DMS153 (cell line): ENCODE data around the gene AGAP1.
"Not testable (repeated sequence)": the region's sequence is repeated elsewhere in the genome, so short reads cannot be mapped to it uniquely, and the experiment has no call there.

ENCODE experiments used
- DNase-seq: peaks from one replicate; lab custom pipeline; 2025; lab: John Stamatoyannopoulos, UW

Gene AGAP1

DNA sequence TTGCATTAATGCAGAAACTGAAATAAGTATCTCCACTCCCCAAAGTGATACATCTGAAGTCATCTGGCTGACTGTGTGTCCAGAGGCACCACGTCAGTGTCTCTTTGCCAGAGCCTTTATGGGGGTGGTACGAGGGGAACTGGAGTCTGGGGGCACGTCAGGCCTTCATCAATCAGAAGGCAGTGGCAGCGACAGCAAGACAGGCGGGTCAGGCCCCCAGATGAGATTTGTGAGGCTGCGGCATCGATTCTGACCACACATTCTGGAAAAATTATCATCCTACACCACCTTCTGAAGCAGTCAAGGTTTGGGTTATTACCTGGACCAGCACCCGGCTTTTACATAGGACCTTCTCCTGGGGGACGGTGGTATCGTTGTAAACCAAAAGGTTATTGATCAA is 450.7 kb downstream of the AGAP1 start:
- DNase-seq: no peak

DNA sequence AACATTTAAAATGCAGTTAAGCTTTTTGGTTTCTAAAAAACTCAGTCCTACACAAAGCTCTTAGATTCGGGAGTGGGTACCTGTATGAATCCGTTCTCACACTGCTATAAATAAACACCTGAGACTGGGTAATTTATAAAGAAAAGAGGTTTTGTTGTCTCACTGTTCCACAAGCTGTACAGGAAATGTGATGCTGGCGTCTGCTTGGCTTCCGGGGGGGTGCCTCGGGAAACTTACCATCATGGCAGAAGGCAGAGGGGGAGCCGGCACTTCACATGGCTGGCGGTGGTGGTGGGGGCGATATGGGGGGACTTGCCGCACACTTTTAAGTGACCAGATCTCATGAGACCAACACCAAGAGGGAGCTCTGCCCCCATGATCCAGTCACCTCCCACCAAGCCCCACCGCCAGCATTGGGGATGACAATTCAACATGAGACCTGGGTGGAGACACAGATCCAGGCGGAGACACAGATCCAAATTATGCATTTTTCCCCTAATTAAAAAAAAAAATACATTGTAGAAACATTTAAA is 451.8 kb downstream of the AGAP1 start:
- DNase-seq: no peak

DNA sequence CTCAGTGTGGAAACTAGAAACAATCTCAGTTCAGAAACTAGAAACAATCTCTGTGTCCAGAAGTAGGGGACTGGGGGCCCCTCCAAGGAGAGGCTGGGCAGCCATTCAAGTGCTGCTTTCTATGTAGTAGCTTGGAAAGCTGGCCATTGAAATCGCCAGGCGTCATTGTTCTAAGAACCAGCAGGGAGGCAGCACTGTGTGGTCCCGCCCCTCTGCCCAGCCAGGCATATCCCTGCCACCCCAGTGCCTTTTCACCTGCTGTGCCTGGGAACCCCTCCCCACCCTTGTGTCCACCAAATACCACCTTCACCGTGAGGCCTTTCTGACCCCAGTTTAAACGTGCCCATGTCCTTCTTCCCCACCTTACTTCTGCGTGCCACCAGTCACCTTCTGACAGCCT is 452.7 kb downstream of the AGAP1 start:
- DNase-seq: no peak

DNA sequence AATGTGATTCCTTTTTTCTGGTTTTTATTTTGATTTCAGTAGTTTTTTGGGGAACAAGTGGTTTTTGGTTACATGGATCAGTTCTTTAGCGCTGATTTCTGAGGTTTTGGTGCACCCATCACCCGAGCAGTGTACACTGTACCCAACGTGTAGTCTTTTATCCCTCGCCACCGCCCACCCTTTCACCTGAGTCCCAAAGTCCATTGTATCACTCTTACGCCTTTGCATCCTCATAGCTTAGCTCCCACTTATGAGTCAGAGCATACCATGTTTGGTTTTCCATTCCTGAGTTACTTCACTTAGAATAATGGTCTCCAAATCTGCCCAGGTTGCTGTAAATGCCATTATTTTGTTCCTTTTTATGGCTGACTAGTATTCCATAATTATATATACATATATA is 453.2 kb downstream of the AGAP1 start:
- not testable (repeated sequence) for DNase-seq

DNA sequence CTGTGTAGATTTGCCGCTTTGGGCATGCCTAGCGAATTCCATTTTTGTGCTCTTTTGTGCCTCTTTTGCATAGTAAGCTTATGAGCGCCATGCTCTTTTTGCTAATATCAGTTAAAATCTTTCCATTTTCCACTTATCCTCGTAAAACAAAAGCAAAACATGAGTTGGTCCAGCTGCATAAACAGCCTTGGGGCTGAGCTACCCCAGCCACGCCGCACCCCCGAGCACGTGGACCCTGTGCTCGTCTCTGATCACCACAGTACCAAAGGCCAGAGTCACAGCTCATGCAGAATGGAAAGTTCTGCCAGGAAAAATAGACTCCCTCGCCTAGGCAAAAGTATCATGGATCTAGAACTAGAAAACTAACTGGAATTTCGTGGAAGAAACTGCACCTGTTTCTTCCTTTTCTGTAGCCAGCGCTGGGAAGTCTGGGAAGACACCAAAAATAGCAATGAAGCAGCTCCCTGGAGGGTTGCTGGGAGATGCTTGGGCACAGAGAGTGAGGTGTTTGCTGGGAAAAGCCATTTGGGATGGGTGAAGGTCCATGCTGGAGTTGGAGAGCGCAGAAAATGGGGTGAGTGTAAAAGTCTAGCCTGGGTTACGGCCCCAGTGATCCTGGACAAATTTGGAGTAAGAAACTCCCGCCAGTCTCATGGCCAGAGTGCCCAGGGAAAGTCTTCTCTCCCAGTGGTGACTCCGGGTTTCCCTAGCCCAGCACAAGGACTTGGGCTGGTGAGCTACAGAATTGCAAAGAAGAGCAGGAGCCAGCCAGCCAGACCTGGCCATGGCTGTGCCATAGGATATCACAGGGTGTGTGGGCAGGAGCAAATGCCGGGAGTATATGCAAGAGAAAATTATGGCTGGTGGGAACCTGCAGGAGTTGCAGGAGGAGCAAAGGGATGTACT is 456.0 kb downstream of the AGAP1 start:
- no peak for DNase-seq

DNA sequence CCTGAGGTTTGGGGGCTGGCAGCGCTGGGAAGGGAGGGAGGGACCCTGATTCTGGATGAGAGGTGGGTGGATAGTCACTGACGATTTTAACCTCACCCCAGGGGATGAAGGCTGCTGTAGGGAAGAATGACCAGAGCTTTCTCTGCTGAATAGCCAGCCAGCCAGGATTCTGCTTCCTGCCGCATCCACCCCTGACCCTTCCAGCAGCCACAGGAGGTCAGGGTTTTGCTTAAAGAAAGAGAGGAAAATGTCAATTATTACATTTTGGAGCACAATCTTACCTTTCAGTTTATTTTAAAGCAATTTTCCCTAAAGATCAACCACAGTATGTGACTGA is 456.6 kb downstream of the AGAP1 start:
- no peak for DNase-seq

DNA sequence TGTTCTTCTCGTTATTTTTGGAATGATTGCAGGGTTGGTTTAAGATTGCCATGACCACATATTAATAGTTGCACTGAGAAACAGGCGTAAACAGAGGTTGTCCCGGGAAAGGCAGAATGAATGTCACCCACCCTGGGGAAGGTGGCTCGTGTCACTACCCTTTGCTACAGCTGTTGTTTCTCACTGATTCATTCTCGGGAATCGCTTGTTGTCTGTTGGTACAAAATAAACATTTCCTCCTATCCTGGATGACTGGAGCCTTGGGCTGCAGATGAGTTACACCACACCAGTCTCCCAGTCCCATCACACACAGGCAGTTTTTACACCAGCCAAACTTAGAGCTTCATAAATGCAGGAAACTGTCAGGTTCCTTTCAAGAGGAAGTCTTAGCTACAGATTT is 457.6 kb downstream of the AGAP1 start:
- DNase-seq: no peak

DNA sequence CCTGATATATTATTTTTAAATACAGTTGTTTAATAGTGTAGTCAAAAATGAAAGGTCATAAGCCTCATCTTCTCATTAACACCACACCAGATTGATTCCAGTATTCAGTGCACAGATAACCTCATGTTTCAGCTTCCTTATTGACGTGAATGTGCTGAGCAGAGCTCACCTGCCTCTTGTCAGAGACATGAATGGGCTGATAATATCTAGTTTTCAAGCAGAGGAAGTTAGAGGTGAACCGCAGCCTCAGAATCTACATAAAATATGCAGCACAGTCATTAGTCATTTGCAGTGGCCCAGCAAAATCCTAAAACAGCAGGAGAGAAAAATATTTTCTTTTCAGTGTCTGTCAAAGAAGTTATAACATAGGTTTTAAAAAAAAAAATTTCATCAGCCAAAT is 458.1 kb downstream of the AGAP1 start:
- no peak for DNase-seq

DNA sequence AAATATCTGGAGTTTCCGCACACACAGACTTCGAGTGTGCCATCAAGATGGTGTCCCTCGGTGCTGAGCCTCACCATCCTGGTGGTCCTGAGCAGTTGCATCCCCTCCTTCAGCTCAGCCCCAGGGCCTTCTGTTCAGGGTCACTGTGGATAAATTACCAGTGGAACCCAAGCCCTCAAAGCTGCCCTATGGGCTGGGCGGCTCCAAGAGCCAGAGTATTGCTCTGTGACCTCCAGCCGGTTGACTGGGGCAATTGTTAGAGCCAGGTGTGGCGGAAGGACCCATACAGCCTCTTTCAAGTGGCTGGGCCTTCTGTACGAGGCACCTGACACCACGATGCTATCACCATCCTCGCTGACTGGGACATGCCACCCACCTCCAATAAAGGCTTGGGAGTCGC is 458.9 kb downstream of the AGAP1 start:
- DNase-seq: no peak

DNA sequence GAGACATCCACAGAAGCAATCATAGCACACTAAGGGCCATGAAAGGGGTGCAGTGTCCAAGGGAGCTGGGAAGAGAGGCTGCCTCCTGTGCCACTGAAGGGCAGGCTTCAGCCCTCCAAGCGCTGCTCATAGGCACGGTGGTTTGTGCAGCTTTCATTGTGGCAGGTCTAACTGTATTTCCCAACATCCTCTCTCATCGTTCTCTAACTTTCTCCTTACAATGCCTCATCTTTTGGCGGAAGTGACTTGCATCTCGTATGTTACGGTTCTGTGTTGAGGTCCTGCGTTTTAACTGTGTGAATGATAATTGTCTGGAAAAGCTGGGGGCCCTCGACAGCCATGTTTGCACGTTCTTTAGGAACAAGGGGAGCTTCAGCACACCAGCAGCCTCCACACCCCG is 460.4 kb downstream of the AGAP1 start:
- no peak for DNase-seq

DNA sequence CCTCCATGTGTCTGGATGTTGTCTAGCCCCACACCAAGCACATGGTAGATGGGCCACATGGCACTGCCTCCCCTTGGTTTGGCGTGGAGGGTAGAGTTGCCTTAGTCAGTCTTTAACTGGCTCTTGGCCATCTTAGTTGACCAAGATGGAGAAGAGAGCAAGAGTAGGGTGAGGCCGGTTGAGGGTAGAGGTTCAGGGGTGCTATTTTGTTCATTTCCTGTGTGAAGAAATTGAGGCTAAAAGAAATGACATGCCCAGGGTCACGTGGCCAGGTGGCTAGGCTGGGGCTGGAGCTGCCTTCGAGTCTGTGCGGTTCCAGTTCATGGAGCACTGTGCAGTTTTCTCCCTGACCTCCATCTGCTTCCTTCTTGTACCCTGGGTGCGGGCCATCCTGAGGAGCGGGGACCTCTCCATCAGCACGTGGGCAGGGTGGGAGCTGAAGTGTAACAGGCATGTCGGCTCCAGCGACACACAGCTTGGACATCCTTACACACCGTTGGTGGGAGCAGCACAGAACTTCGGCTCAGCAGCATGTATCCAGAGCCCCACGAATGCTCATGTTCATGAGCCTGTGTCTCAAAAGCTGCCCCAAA is 461.1 kb downstream of the AGAP1 start:
- no peak for DNase-seq

DNA sequence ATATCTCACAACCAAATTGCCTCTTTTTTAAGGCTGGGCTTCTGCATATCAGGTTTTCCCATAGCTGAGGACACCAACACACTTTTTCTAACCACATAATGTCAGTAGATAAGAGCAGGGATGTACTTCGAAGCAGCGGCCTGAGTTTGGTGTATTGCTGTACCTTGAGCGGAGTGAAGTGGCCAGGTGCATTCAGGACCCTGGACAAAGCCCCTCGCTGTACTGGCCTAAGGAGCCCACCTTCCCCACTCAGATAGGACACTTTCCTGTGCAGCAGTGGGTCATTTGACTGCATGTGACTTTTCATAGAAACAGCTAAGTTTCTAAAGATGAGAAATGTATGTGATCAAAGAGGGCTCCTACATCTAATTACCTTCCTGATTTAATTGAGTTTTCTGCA is 461.8 kb downstream of the AGAP1 start:
- DNase-seq: no peak

DNA sequence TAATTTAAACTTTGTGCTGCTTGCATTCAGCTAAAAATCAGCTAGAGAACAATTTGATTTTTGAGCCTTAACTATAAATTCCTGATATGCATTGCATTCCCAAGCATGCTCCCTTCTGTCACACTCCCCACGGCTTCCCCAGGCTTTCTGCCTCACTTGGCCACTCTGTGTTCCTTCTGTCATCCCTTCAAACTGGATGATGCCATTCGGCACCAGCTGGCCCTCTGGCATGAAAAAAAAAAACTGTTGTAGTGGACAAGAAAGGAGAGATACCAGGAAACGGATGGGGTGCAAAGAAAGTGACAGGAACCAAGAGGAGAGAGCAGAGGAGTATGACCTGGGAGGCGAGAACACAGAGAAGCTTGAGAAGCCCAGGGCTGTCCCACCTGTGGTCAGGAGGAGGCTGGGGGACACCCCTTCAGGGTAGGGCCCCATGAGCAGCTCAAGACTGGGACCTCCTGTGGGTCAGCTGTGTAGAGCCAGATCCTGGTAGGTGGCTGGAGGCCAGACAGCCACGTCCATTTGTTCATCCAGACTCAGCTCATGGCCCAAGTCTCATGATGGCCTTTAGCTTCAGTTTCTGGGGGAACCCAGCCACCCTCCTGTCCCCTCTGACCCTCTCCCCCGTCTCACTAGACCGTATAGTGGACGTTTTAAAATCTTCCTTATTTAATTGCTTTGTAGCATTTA is 462.6 kb downstream of the AGAP1 start:
- no peak for DNase-seq

DNA sequence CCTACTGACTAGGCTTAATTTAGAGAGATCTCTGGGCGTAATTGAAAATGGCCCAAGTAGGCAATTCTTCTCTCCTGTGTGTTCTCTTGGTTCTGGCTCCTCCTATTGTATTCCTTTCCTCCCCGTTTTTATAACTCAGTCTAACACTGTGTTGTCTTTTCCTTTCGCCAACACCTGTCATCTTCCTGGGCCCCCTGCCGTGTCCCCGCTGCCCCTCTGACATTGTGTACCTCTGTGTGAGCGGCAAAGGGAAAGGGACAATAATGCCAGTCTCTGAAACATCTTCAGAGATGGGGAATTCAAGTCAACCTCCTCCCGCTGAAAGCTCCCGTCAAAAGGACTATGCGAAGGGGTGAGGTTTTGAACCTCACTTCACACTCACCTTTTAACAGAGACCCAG is 463.4 kb downstream of the AGAP1 start:
- DNase-seq: no peak

DNA sequence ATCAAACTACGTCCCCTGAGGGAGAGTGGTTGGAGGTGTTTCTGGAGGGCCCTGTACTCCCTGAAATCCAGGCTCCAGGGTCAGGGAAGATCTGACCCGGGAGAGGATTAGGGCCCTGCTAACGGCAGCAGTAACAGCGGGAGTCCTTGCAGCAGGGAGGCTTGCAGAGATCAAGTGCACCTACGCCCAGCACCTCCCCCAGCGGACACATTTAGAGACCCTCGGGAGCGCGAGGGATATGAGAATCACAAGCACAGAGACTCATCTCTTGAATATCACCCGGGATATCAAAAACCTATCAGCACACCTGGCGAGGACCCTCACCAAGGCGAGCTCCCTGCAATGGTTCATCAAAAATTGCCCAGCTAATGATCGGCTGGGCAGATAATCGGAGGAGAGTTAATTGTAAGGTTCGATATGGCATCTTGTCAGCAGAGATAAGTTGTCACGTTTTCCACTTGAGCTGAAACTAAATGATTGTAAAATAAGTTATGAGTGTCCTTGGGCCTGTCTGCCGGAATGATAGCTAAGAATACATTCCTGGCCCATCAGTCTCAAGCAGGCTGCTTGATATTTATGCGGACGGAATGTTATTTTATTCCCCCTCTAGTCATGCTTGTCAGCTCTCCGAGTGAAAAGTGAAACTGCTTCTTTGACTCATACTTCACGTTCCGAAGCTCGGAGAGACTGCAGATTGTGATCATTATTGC is 464.5 kb downstream of the AGAP1 start:
- DNase-seq: no peak

DNA sequence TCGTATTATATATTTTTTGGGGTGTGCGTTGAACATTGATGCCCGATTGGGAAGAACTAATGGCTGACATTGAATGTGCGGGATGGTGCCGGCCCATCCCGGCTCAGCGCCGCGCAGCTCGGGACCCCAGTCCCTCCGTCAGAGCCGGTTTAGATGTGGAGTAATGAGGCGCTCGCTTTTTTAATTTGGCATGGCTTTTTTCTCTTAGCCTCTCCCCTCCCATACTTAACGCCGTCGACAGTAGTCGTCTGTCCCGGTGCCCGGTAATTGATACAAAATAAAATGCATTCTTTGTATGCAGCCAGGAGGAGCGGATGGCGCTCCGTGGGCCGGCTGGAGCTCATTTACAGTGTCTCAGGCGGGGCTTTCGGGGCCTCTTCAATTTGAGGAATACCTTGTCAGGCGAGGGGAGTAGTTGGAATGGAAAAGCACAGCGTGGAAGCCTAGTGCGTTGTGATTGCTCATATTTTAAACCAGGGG is 465.1 kb downstream of the AGAP1 start:
- DNase-seq: no peak

DNA sequence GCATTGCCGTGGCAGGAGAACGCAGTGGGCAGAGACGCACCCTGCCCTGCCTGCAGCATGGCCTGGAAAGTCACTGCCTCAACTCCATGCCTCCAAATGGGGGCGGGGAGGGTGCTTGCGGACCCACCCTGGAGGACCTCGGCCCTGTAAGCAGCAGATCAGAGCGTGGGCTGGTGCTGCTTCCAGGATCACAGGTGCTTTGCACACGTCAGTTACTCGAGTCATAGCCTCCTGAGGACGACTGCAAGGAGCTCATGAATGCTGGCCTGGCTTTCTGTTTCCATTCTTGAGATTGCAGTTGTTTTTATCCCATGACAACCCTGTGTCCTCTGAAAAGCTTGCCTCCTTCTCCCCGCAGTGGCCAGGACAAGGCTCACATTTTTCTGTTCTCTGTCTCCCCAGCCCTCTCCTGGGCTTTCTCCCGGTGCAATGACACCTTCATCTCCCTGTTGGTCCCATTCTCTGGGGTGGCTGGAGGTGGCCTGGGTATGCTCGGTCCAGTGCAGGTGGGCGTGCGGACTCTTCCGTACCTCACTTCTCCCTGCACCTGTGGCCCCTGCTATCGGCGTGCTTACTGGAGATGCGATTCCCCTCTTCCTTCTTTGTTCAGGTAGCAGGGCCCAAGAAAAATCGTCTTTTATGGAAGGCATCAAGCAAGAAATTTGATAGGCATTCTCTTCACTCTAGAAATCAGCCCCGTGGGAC is 466.3 kb downstream of the AGAP1 start:
- DNase-seq: no peak

DNA sequence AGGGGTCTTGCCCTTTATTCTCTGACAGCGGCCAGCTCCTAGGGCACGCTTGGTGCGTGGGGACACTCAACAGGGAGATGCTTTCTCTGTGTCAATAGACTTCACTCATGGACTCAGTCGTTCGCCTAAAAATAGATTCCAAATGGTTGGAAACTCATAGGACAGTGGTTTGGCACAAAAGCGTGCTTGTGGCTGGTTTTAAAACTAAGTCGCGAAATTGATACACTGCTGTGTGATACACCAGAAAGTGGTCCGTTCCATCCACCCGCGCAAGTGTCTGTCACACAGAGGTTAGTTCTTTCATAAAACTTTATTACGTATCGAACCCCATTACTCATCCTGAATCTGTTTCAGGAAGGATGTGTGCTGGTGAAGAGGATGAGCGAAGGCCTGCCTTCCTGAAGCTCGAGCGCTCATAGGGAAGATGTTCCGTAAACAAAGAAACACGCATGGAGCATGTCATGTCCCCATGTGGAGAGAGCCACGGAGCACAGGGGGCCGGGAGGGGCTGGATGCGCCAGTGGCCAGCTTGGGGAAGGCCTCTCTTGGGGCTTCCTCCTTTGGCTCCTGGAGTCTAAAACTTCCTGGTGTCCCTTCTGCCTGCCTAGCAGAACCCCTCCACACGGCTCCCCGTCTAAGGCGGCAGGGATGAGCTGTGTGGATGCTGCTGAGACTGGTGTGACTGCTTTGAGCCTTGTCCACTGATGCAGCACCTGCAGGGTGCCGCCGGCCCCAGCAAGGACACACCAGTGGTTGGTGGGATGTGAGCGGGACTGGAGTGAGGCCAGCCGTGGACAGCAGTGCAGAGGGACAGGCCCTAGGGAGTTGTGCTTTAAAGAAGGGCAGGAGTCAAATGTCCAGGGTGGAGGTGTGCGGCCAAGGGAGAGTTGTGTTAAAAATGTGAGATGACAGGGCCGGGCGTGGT is 467.1 kb downstream of the AGAP1 start:
- no peak for DNase-seq

DNA sequence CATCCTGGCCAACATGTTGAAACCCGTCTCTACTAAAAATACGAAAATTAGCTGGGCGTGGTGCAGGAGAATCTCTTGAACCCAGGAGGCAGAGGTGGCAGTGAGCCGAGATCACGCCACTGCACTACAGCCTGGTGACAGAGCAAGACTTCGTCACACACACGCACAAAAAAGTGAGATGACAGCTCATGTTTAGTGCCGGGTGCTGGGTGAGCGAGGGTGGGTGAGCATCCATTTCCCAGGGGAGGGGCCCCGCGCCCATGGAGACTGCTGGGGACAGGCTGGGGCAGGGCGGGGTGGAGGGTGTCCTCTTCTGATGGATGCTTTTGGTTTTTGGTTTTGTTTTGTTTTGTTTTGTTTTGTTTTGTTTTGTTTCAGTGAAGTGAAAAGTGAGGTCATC is 467.9 kb downstream of the AGAP1 start:
- DNase-seq: no peak

DNA sequence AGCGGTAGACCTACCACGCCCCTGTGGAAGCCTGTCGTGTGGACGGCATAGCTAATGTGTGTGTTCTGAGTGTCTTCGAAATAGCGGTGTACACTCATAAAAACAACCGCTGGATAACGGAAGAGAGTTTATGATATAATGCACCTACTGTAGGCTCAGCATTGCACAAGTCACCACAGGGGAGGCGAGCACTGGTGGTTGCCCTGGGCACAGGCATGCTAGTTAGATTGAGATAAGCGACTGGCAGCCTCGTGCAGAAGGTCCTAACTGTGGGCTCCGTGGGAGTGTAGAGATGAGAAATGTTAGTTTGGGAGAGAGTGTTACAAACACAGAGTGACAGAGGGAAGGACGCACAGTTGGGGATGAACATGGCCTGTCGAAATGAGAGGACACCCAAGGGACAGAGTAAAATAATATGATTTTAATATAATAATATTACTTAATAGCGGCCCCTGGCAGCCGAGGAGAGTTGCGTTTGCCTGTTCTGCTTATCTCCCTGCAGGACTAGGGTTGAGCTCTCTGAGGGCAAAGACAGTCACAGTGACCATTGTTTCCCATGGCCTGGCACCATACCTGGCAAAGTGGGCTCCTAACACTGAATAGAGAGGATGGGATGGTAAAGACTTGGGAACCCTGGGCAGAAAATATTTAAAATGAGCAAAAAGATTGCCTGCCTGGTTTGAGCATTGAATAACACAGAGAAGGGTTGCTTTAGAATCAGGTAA is 470.2 kb downstream of the AGAP1 start:
- DNase-seq: no peak
